Activated CD4-positive, alpha-beta T cell treated with anti-CD3 and anti-CD28 coated beads, Interleukin-2, Interleukin-4, amounts not matched to agents 100 ng/mL and 50 ng/mL, durations not matched to agents 16 hours and 8 hours (primary cell): ENCODE measurements around the gene PAX5.

Experiments used
- DNase-seq: peaks from one replicate; pipeline ENCODE4 v3.0.0-alpha.2; 2020; ENCODE audit warnings: low spot score

PAX5 gene

GRCh38 chr9:36987409-36987808 lies 46.7 kb downstream of the PAX5 start:
- DNase-seq: no peak

- no peak for DNase-seq
These were observed 47.3 kb downstream of the PAX5 start for GRCh38 chr9:36986468-36987408.

GRCh38 chr9:36985769-36986467 lies 48.1 kb downstream of the PAX5 start:
- no peak for DNase-seq

- no peak for DNase-seq
These were observed 48.9 kb downstream of the PAX5 start for GRCh38 chr9:36985061-36985768.

GRCh38 chr9:36980148-36980974 lies 53.7 kb downstream of the PAX5 start:
- no peak for DNase-seq

- no peak for DNase-seq
These were observed 57.6 kb downstream of the PAX5 start for GRCh38 chr9:36976371-36977030.

- DNase-seq: no peak
These were observed 59.3 kb downstream of the PAX5 start for GRCh38 chr9:36974731-36975130.

- no peak for DNase-seq
These were observed 62.1 kb downstream of the PAX5 start for GRCh38 chr9:36971935-36972488.

- DNase-seq: no peak
These were observed 63.8 kb downstream of the PAX5 start for GRCh38 chr9:36970007-36970888.

GRCh38 chr9:36969216-36969771 lies 64.8 kb downstream of the PAX5 start:
- DNase-seq: no peak

GRCh38 chr9:36968574-36969215 lies 65.4 kb downstream of the PAX5 start:
- DNase-seq: no peak

- DNase-seq: no peak
These were observed 66.1 kb downstream of the PAX5 start for GRCh38 chr9:36967997-36968396.

GRCh38 chr9:36966371-36967097 lies 67.5 kb downstream of the PAX5 start:
- no peak for DNase-seq

- DNase-seq: no peak
These were observed 69.3 kb downstream of the PAX5 start for GRCh38 chr9:36964791-36965190.

- DNase-seq: no peak
These were observed 70.7 kb downstream of the PAX5 start for GRCh38 chr9:36963346-36963745.

GRCh38 chr9:36962691-36963090 lies 71.4 kb downstream of the PAX5 start:
- DNase-seq: no peak

- no peak for DNase-seq
These were observed 72.3 kb downstream of the PAX5 start for GRCh38 chr9:36961561-36962325.

GRCh38 chr9:36961051-36961450 lies 73.0 kb downstream of the PAX5 start:
- DNase-seq: no peak
